CD4-positive, alpha-beta memory T cell (primary cell): ENCODE measurements around the gene IRF8. TPM values are rescaled to one million over a fixed set of nuclear protein-coding genes. Genes with fewer than 3 reads are reported as not detected.

Experiments used
- CTCF ChIA-PET: fragments of 350-600 bp; sonication (Branson Sonifier 250); formaldehyde crosslinking; loops from one replicate; lab custom pipeline; 2021; ENCODE audit warnings: inconsistent platforms; ENCODE audit not compliant: partially characterized antibody; lab: Charles Lee
- POLR2A ChIA-PET: fragments of 350-600 bp; sonication (Branson Sonifier 250); formaldehyde crosslinking; loops from one replicate; lab custom pipeline; 2021; ENCODE audit not compliant: partially characterized antibody; lab: Charles Lee
- DNase-seq, 5 donors: peaks; one replicate each; pipeline versions ENCODE4 v3.0.0 to v3.0.0-alpha.2; 2020 to 2022; ENCODE audit warnings: mixed read lengths in 1 of 5
- H3K27ac ChIP-seq: one replicate; pipeline ENCODE4 v1.7.0; 2013; ENCODE audit warnings: low read depth, low read length
- H3K27me3 ChIP-seq: 2 replicates; pipeline ENCODE4 v1.7.0; 2013; ENCODE audit warnings: mild to moderate bottlenecking, low read length, moderate library complexity; ENCODE audit not compliant: insufficient read depth
- H3K36me3 ChIP-seq: 2 replicates; pipeline ENCODE4 v1.7.0; 2013; ENCODE audit warnings: mild to moderate bottlenecking, low read length, moderate library complexity; ENCODE audit not compliant: insufficient read depth
- H3K4me1 ChIP-seq: 2 replicates; pipeline ENCODE4 v1.7.0; 2013; ENCODE audit warnings: mild to moderate bottlenecking, low read length, moderate library complexity; ENCODE audit not compliant: insufficient read depth
- H3K4me3 ChIP-seq, 2 donors: one replicate each; pipeline ENCODE4 v1.7.0; 2013; ENCODE audit warnings: low read length in 2 of 2, mild to moderate bottlenecking in 1 of 2
- H3K9me3 ChIP-seq, 2 donors: one replicate each; pipeline ENCODE4 v1.7.0; 2013; ENCODE audit warnings: low read length in 2 of 2, control low read depth in 1 of 2; ENCODE audit not compliant: control insufficient read depth in 1 of 2
- H3K27ac Mint-ChIP-seq, 7 donors: one replicate each; pipeline ENCODE4 v1.8.0; 2020 to 2021; ENCODE audit warnings: mixed read lengths in 7 of 7, mild to moderate bottlenecking in 6 of 7, inconsistent platforms in 3 of 7, moderate library complexity in 3 of 7
- H3K27me3 Mint-ChIP-seq, 2 donors: one replicate each; pipeline ENCODE4 v1.8.0; 2020 to 2021; ENCODE audit warnings: mixed read lengths in 2 of 2
- H3K36me3 Mint-ChIP-seq, 2 donors: one replicate each; pipeline ENCODE4 v1.8.0; 2020 to 2021; ENCODE audit warnings: mixed read lengths in 2 of 2, inconsistent platforms in 1 of 2, mild to moderate bottlenecking in 1 of 2
- H3K4me1 Mint-ChIP-seq, 4 donors: one replicate each; pipeline ENCODE4 v1.8.0; 2020 to 2021; ENCODE audit warnings: mixed read lengths in 4 of 4, mild to moderate bottlenecking in 1 of 4
- H3K4me3 Mint-ChIP-seq, 8 donors: one replicate each; pipeline ENCODE4 v1.8.0; 2020 to 2021; ENCODE audit warnings: mixed read lengths in 8 of 8, mild to moderate bottlenecking in 7 of 8, moderate library complexity in 6 of 8, inconsistent platforms in 3 of 8
- H3K9me3 Mint-ChIP-seq, 8 donors: one replicate each; pipeline ENCODE4 v1.8.0; 2020 to 2021; ENCODE audit warnings: mixed read lengths in 8 of 8, mild to moderate bottlenecking in 5 of 8, inconsistent platforms in 3 of 8, moderate library complexity in 1 of 8
- intact Hi-C: fragments of 100-400 bp; cut with micrococcal nuclease; formaldehyde crosslinking; loops from one replicate; pipeline ENCODE4 v1.15.1; 2023
- microRNA-seq: library from miRNA; unstranded; fragments of <30 nt; microRNA quantifications from one replicate; pipeline ENCODE4 v1.2.0, GENCODE V29; 2021; ENCODE audit warnings: borderline replicate concordance, borderline number of aligned reads, borderline microRNAs expressed, mixed read lengths
- polyA plus RNA-seq, 2 donors: library from polyadenylated mRNA; unstranded; fragments of 300-500 nt; fragmentation: Illumina TruSeq; gene quantifications; one replicate each; pipeline ENCODE4 v1.2.3, GENCODE V29; 2021
- total RNA-seq, 2 experiments: library from RNA; stranded (reverse); gene quantifications; one replicate each; pipeline ENCODE4 v1.2.3, GENCODE V29; 2021

Gene IRF8
- total and polyA plus RNA-seq, 4 experiments from 2014 or later, result 0.48 to 4.0 (median 1.4) TPM

GRCh38 chr16:85970738-85971137, 71.8 kb downstream of the IRF8 start:
- Histone ChIP-seq H3K27me3 (no peaks in the 10 kb centered on the region), H3K4me3 (no peak overlapping the region), H3K27ac (no peak overlapping the region), H3K36me3 (no peaks in the 10 kb centered on the region), H3K9me3 (no peaks in the 10 kb centered on the region), H3K4me1 (no peaks in the 10 kb centered on the region)
- H3K4me3 Mint-ChIP-seq, result no peak overlapping the region
- CTCF ChIA-PET, result no interaction called here
- no peak for DNase-seq
- H3K36me3 Mint-ChIP-seq, result no peaks in the 10 kb centered on the region
- H3K27me3 Mint-ChIP-seq, result no peaks in the 10 kb centered on the region
- no peak overlapping the region for H3K27ac Mint-ChIP-seq
- intact Hi-C loops, result no loop called here
- H3K4me1 Mint-ChIP-seq, result peaks cover 0 to 7% (median 4%) of the 10 kb centered on the region in 4 donors
- POLR2A ChIA-PET, result no interaction called here
- peaks cover 0 to 3% (median 0%) of the 10 kb centered on the region in 8 donors for H3K9me3 Mint-ChIP-seq

Small RNA genes lying within 50 kb of the gene (microRNA-seq; reads per million reads assigned to microRNA genes)
- gene MIR6774, result not detected

Other genes with a start within 250 kb of the IRF8 start
- gene GINS2, start 210.2 kb upstream of the IRF8 start, total RNA-seq, result 1 to 10 TPM; 1.2 to 1.4 TPM
- gene GINS2, start 210.2 kb upstream of the IRF8 start, polyA plus RNA-seq, result 1 to 10 TPM in 1 of 2 donors, under 1 TPM in 1; 0.55 to 1.3 TPM
- gene C16orf74, start 148.1 kb upstream of the IRF8 start, total RNA-seq, result 10 to 100 TPM; 11.7 to 13.6 TPM
- gene C16orf74, start 148.1 kb upstream of the IRF8 start, polyA plus RNA-seq, result 10 to 100 TPM; 15.0 to 16.5 TPM
- gene EMC8, start 99.6 kb upstream of the IRF8 start, total RNA-seq, result 10 to 100 TPM; 22.7 to 22.8 TPM
- 10 to 100 TPM; 22.1 to 22.7 TPM for gene EMC8, start 99.6 kb upstream of the IRF8 start, polyA plus RNA-seq
- gene COX4I1, start 99.5 kb upstream of the IRF8 start, total RNA-seq, result 100 to 1,000 TPM; 490 to 521 TPM
- gene COX4I1, start 99.5 kb upstream of the IRF8 start, polyA plus RNA-seq, result 1,000 to 10,000 TPM in 1 of 2 donors, 100 to 1,000 TPM in 1; 904 to 1,127 TPM